HEK293 (cell line): Measurements from ENCODE around the gene SFMBT2.

Source experiments
- CTCF ChIP-seq: fragments of 450-650 bp; formaldehyde crosslinking; IDR thresholded peaks from 2 replicates; pipeline ENCODE4 v1.5.1; 2016; ENCODE audit warnings: missing biosample characterization, missing genetic modification characterization
- ZFP37 ChIP-seq: fragments of 450-650 bp; formaldehyde crosslinking; IDR thresholded peaks from 2 replicates; pipeline ENCODE4 v1.5.1; 2016; ENCODE audit warnings: missing biosample characterization, missing genetic modification characterization
- ZNF350 ChIP-seq: fragments of 450-650 bp; formaldehyde crosslinking; IDR thresholded peaks from 2 replicates; pipeline ENCODE4 v1.5.0; 2017; ENCODE audit warnings: missing biosample characterization, mild to moderate bottlenecking, missing genetic modification characterization
- ZNF580 ChIP-seq: fragments of 450-650 bp; formaldehyde crosslinking; IDR thresholded peaks from 2 replicates; pipeline ENCODE4 v1.5.1; 2016; ENCODE audit warnings: missing biosample characterization, missing genetic modification characterization
- ZNF585B ChIP-seq: fragments of 450-650 bp; formaldehyde crosslinking; IDR thresholded peaks from 2 replicates; pipeline ENCODE4 v1.5.1; 2016; ENCODE audit warnings: missing biosample characterization, missing genetic modification characterization
- ZNF777 ChIP-seq: fragments of 450-650 bp; formaldehyde crosslinking; IDR thresholded peaks from 2 replicates; pipeline ENCODE4 v1.5.1; 2017; ENCODE audit warnings: missing biosample characterization, missing genetic modification characterization, borderline replicate concordance

- TF ChIP-seq ZFP37 (tag by site-specific recombination) (no peak), ZNF580 (tag by site-specific recombination) (no peak), CTCF (tag by site-specific recombination) (no peak), ZNF350 (tag by site-specific recombination) (no peak), ZNF585B (no peak), ZNF777 (tag by site-specific recombination) (no peak)
Observed at GRCh38 chr10:7233259-7233991, 177.4 kb downstream of the SFMBT2 start.
